ENCODE results near the gene CSTF1.
A peak's percentile ranks its signal among the peaks of the same experiment; 100 is the strongest.

Gene CSTF1

GRCh38 chr20:56358600-56359211 is 33.7 kb upstream of the CSTF1 start, which contains the start of gene FAM210B:
Gene FAM210B, plus strand, starts transcription at chr20:56358974. Its CDS starts 32 bp downstream, at chr20:56359006.
- Histone ChIP-seq H3K27me3 (ENCODE audit: insufficient read depth, low read depth, severe bottlenecking) (no peaks in the 10 kb centered on the region), H3K4me3 (ENCODE audit: low read depth, low read length) (peak within 1 kb of the TSS; percentile 91), H3K9me3 (ENCODE audit: severe bottlenecking) (no peaks in the 10 kb centered on the region), H3K27ac (peak within 1 kb of the TSS; percentile 11; the same call in 1 of the 2 replicates), H3K36me3 (no peaks in the 10 kb centered on the region; the same call in 1 of the 2 replicates)
- peak; percentile 88 for DNase-seq
- TF ChIP-seq CTCF (IDR thresholded peaks at IDR 0.05; ENCODE audit: low read depth, low read length) = no peak

GRCh38 chr20:56359212-56360132 is 33.0 kb upstream of the CSTF1 start:
- Histone ChIP-seq H3K9me3 (ENCODE audit: severe bottlenecking) (no peaks in the 10 kb centered on the region), H3K27ac (peak overlapping the region; percentile 11; the same call in 1 of the 2 replicates), H3K4me3 (ENCODE audit: low read depth, low read length) (peak overlapping the region; percentile 91), H3K27me3 (ENCODE audit: insufficient read depth, low read depth, severe bottlenecking) (no peaks in the 10 kb centered on the region), H3K36me3 (no peaks in the 10 kb centered on the region; the same call in 1 of the 2 replicates)
- DNase-seq = peak; percentile 39
- TF ChIP-seq CTCF (IDR thresholded peaks at IDR 0.05; ENCODE audit: low read depth, low read length) = no peak

DNA sequence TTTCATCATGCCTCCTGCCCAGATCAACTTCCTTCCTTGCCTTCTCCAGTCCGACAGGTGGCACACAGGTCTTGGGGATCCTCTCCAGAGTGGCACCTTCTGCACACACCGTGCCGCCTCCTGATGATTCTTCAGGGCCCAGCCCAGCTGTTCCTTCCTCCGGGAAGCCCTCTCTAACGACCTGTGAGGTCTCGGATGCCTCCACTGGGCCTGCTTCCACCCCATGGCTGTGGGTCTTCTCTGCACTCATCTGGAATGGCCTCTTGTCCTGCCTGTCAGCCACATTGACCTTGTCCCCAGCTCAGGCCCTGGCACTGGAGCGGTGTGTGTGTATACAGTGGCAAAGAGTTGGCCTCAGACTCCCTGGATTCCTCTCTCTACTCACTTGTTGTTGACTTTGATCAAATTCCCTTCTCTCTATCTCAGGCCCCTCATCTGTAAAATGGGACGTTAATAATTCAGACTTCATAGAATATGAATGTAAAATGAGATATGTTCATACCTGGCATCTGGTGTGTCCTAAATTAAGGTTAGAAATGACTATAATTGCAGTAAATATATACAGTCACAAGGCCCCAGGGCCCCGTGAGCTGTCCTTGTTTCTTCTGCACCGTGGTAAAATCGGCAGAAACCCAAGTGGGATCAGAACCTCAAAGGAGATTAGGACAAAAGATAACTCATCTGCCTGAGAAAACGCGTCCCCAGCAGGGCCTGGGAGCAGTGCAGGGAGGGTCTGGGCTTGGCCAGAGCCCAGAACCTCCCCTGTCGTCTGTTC is 32.1 kb upstream of the CSTF1 start:
- TF ChIP-seq CTCF (IDR thresholded peaks at IDR 0.05; ENCODE audit: low read depth, low read length) = no peak
- no peak overlapping the region for H3K27ac ChIP-seq
- no peaks in the 10 kb centered on the region for H3K9me3 ChIP-seq (ENCODE audit: severe bottlenecking)
- no peak overlapping the region for H3K4me3 ChIP-seq (ENCODE audit: low read depth, low read length)
- no peaks in the 10 kb centered on the region; the same call in 1 of the 2 replicates for H3K36me3 ChIP-seq
- no peak for DNase-seq
- no peaks in the 10 kb centered on the region for H3K27me3 ChIP-seq (ENCODE audit: insufficient read depth, low read depth, severe bottlenecking)

- no peaks in the 10 kb centered on the region; the same call in 1 of the 2 replicates for H3K36me3 ChIP-seq
- H3K27ac ChIP-seq = no peak overlapping the region
- DNase-seq = no peak
- H3K4me3 ChIP-seq (ENCODE audit: low read depth, low read length) = no peak overlapping the region
- H3K27me3 ChIP-seq (ENCODE audit: insufficient read depth, low read depth, severe bottlenecking) = no peaks in the 10 kb centered on the region
- TF ChIP-seq CTCF (IDR thresholded peaks at IDR 0.05; ENCODE audit: low read depth, low read length) = no peak
- no peaks in the 10 kb centered on the region for H3K9me3 ChIP-seq (ENCODE audit: severe bottlenecking)
Measured at GRCh38 chr20:56360908-56361205, 31.6 kb upstream of the CSTF1 start.

GRCh38 chr20:56361900-56362299 is 30.5 kb upstream of the CSTF1 start:
- no peaks in the 10 kb centered on the region for H3K27me3 ChIP-seq (ENCODE audit: insufficient read depth, low read depth, severe bottlenecking)
- H3K4me3 ChIP-seq (ENCODE audit: low read depth, low read length) = no peak overlapping the region
- H3K9me3 ChIP-seq (ENCODE audit: severe bottlenecking) = no peaks in the 10 kb centered on the region
- TF ChIP-seq CTCF (IDR thresholded peaks at IDR 0.05; ENCODE audit: low read depth, low read length) = no peak
- H3K27ac ChIP-seq = no peak overlapping the region
- H3K36me3 ChIP-seq = no peaks in the 10 kb centered on the region; the same call in 1 of the 2 replicates
- DNase-seq = no peak

Measured in WERI-Rb-1 (cell line).